SH-SY5Y (cell line): ENCODE data around the gene CTSZ.

ENCODE experiments used
- GATA2 ChIP-seq: IDR thresholded peaks from 2 replicates; pipeline ENCODE4 v1.6.1; 2011; ENCODE audit warnings: mild to moderate bottlenecking, low read depth, low read length
- GATA3 ChIP-seq: IDR thresholded peaks from 2 replicates; pipeline ENCODE4 v1.6.1; 2011; ENCODE audit warnings: low read depth, mild to moderate bottlenecking, low read length, moderate library complexity

DNA sequence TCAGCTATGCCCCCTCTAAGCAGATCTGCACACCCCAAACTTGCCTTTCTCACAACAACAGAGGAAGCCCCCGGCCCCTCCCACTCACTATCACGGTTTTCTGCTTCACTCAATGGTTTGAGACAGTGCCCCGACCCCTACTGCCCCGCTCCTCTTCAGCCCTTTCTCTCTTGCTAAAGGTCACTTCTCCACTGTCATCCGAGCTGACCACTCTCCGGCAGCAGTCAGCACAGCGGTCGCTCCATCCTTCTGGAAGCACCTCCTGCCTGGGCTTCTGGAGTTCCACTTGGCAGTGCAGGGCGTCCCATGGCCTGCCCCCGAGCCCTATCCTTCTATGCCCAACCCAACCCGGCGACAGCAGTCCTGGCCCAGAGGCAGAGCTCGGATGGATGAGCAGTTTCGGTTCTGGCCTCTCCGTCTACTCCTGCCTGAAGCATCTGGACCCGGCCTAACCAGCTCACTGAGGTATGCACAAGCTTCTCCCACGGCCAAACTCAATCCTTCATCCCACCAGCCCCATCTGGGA is 4.1 kb downstream of the CTSZ start:
- TF ChIP-seq GATA3 (no peak), GATA2 (no peak)
